RWPE1 (cell line): ENCODE measurements around the gene SERPINA1.

Experiments
- CTCF ChIA-PET: fragments of 350-600 bp; sonication (Branson Sonifier 250); formaldehyde crosslinking; extraction: SDS; loops from one replicate; lab custom pipeline; 2021; lab: Yijun Ruan, JAX
- POLR2A ChIA-PET: fragments of 400-600 bp; formaldehyde crosslinking; extraction: SDS; loops from one replicate; lab custom pipeline; 2020; ENCODE audit warnings: antibody characterized with exemption; ENCODE audit not compliant: low non-redundant PET; lab: Yijun Ruan, JAX
- DNase-seq: peaks from one replicate; pipeline ENCODE4 v3.0.0; 2012; ENCODE audit warnings: low spot score
- H3K27ac ChIP-seq: fragments of 450-650 bp; 2 replicates; pipeline ENCODE4 v1.5.1; 2017
- CTCF ChIP-seq: fragments of 450-650 bp; conservative IDR thresholded peaks from 2 replicates; pipeline ENCODE4 v1.5.1; 2017; ENCODE audit warnings: low read depth, mild to moderate bottlenecking

SERPINA1 gene

GRCh38 chr14:94381149-94382030, 7.0 kb downstream of the SERPINA1 start:
- CTCF ChIA-PET, result interaction anchor here (0.6 kb wide), 1 partner anchor 1046 kb away, joined by 3 read pairs; no protein-coding TSS in a partner anchor
- H3K27ac ChIP-seq, result no peak overlapping the region
- no peak for TF ChIP-seq CTCF
- no peak for DNase-seq
- POLR2A ChIA-PET, result no interaction called here

GRCh38 chr14:94380225-94381148, 7.9 kb downstream of the SERPINA1 start:
- no peak overlapping the region for H3K27ac ChIP-seq
- no peak for DNase-seq
- POLR2A ChIA-PET, result no interaction called here
- CTCF ChIA-PET, result no interaction called here
- no peak for TF ChIP-seq CTCF

GRCh38 chr14:94379291-94380224, 8.8 kb downstream of the SERPINA1 start:
- DNase-seq, result no peak
- POLR2A ChIA-PET, result no interaction called here
- TF ChIP-seq CTCF, result no peak
- CTCF ChIA-PET, result interaction anchor here (0.6 kb wide), 1 partner anchor 19 kb away, joined by 3 read pairs; no protein-coding TSS in a partner anchor
- no peak overlapping the region for H3K27ac ChIP-seq

- ChIA-PET POLR2A (no interaction called here), CTCF (no interaction called here)
- no peak overlapping the region for H3K27ac ChIP-seq
- no peak for DNase-seq
- TF ChIP-seq CTCF, result no peak
These were observed 9.7 kb downstream of the SERPINA1 start for GRCh38 chr14:94378527-94379290.

- TF ChIP-seq CTCF, result no peak
- POLR2A ChIA-PET, result no interaction called here
- DNase-seq, result no peak
- no peak overlapping the region for H3K27ac ChIP-seq
- CTCF ChIA-PET, result no interaction called here
These were observed 10.4 kb downstream of the SERPINA1 start for GRCh38 chr14:94377866-94378470.
